Measurements from ENCODE around the gene HMGA1. TPM values are rescaled to one million over a fixed set of nuclear protein-coding genes. Genes with fewer than 3 reads are reported as not detected.

HMGA1 gene
- total RNA-seq, 1 donor from 2014 or later, result 244 TPM

DNA sequence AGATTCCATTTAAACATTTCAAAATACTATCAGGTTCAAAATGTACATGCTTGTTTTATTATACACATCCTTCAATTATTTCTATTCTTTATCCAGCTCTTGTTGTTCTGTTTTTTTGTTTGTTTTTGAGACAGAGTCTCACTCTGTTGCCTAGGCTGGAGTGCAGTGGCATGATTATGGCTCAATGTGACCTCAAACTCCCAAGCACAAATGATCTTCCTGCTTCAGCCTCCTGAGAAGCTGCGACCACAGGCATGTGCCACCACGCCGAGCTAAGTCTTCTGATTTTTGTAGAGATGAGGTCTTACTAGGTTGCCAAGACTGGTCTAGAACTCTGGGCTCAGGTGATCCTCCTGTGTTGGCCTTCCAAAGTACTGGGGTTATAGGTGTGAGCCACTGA, 56.3 kb downstream of the HMGA1 start:
- no peak for ATAC-seq

GRCh38 chr6:34295721-34296120, 59.0 kb downstream of the HMGA1 start:
- ATAC-seq, result no peak

Other genes starting within 250 kb of the HMGA1 start
- gene GRM4, start 90.8 kb upstream of the HMGA1 start, total RNA-seq, result not detected
- gene SMIM29, start 12.1 kb downstream of the HMGA1 start, total RNA-seq, result 30.6 TPM
- 18.7 TPM for gene NUDT3, start 155.8 kb downstream of the HMGA1 start, total RNA-seq
- gene RPS10, start 189.2 kb downstream of the HMGA1 start, total RNA-seq, result 1,684 TPM
- gene PACSIN1, start 229.2 kb downstream of the HMGA1 start, total RNA-seq, result not detected

All from esophagus mucosa (tissue), 1 donor.